Effector memory CD8-positive, alpha-beta T cell (primary cell): ENCODE results near the gene ABCG2.

Source experiments
- ATAC-seq: fragments of 150-1000 bp; cut with Tn5 transposase; replicated peaks from 2 replicates; pipeline ENCODE4 v1.10.0; 2021; ENCODE audit warnings: mild to moderate bottlenecking, moderate library complexity
- DNase-seq, 3 experiments: peaks; one replicate each; pipeline ENCODE4 v3.0.0; 2021
- H3K27ac Mint-ChIP-seq, 2 donors: one replicate each; pipeline ENCODE4 v1.8.0; 2022; ENCODE audit warnings: mild to moderate bottlenecking in 2 of 2, mixed read lengths in 2 of 2, moderate library complexity in 2 of 2
- H3K27me3 Mint-ChIP-seq, 2 donors: one replicate each; pipeline ENCODE4 v1.8.0; 2022; ENCODE audit warnings: mixed read lengths in 2 of 2
- H3K36me3 Mint-ChIP-seq: one replicate; pipeline ENCODE4 v1.8.0; 2022; ENCODE audit warnings: mild to moderate bottlenecking, moderate library complexity, mixed read lengths; ENCODE audit not compliant: insufficient read depth
- H3K4me1 Mint-ChIP-seq, 2 donors: one replicate each; pipeline ENCODE4 v1.8.0; 2022; ENCODE audit warnings: low read depth in 2 of 2, mixed read lengths in 2 of 2
- H3K4me3 Mint-ChIP-seq, 2 donors: one replicate each; pipeline ENCODE4 v1.8.0; 2022; ENCODE audit warnings: mild to moderate bottlenecking in 2 of 2, mixed read lengths in 2 of 2, moderate library complexity in 2 of 2
- H3K9me3 Mint-ChIP-seq, 2 donors: one replicate each; pipeline ENCODE4 v1.8.0; 2022; ENCODE audit warnings: mixed read lengths in 2 of 2

ABCG2 gene

GRCh38 chr4:88148560-88148959, 9.9 kb downstream of the ABCG2 start:
- Mint-ChIP-seq H3K36me3 (peaks cover 3% of the 10 kb centered on the region), H3K9me3 (no peaks in the 10 kb centered on the region), H3K4me3 (no peak overlapping the region), H3K27ac (no peak overlapping the region), H3K4me1 (no peaks in the 10 kb centered on the region), H3K27me3 (peaks cover 0 to 4% of the 10 kb centered on the region in 2 donors)
- no peak for DNase-seq
- ATAC-seq, result no peak

DNA sequence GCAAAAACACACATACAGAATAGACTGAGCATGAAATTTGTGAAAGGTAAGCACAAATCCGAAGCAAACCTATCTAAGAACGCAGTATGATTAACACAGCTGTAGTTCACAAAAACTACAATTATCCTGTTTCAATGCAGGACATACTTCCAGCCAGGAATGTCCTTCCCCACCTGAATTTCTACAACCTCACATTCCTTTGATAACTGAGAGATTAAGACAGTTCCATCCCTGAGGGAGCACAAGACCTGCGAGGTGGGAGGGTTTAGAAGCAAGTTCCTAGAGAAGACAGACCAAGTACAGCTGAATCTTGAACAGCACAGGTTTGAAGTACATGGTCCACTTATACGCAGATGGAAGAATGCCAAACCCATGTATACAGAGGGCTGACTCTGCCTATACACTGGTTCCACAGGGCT, 10.6 kb downstream of the ABCG2 start:
- Mint-ChIP-seq H3K9me3 (no peaks in the 10 kb centered on the region), H3K4me3 (no peak overlapping the region), H3K4me1 (no peaks in the 10 kb centered on the region), H3K36me3 (peaks cover 3% of the 10 kb centered on the region), H3K27ac (no peak overlapping the region), H3K27me3 (peaks cover 0 to 4% of the 10 kb centered on the region in 2 donors)
- DNase-seq, result no peak
- ATAC-seq, result no peak

DNA sequence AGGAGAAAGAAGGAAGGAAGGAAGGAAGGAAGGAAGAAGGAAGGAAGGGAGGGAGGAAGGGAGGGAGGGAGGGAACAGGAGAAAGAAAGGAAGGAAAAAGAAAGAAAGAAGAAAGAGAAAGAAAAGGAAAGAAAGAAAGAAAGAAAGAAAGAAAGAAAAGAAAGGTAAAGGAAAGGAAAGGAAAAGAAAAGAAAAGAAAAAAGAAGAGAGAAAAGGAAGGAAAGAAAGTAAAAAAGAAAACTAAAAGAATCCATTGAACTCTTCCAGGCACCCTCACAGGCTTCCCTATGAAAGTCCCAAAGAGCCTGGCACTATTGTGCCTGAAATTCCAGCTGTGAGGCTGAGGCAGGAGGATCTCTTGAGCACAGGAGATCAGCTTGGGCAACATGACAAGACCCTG, 11.5 kb downstream of the ABCG2 start:
- Mint-ChIP-seq H3K4me3 (no peak overlapping the region), H3K27me3 (peaks cover 0 to 4% of the 10 kb centered on the region in 2 donors), H3K4me1 (no peaks in the 10 kb centered on the region), H3K36me3 (peaks cover 3% of the 10 kb centered on the region), H3K27ac (no peak overlapping the region), H3K9me3 (no peaks in the 10 kb centered on the region)
- DNase-seq (no peak), ATAC-seq (no peak)

- Mint-ChIP-seq H3K27ac (no peak overlapping the region), H3K27me3 (peaks cover 0 to 4% of the 10 kb centered on the region in 2 donors), H3K9me3 (no peaks in the 10 kb centered on the region), H3K36me3 (no peaks in the 10 kb centered on the region), H3K4me3 (no peak overlapping the region), H3K4me1 (no peaks in the 10 kb centered on the region)
- ATAC-seq (no peak), DNase-seq (no peak)
Measured at GRCh38 chr4:88144866-88145300, 13.6 kb downstream of the ABCG2 start.

- no peaks in the 10 kb centered on the region for H3K4me1 Mint-ChIP-seq
- DNase-seq (no peak), ATAC-seq (no peak)
- peaks cover 0 to 4% of the 10 kb centered on the region in 2 donors for H3K27me3 Mint-ChIP-seq
- no peaks in the 10 kb centered on the region for H3K9me3 Mint-ChIP-seq
- no peak overlapping the region for H3K27ac Mint-ChIP-seq
- no peaks in the 10 kb centered on the region for H3K36me3 Mint-ChIP-seq
- H3K4me3 Mint-ChIP-seq, result no peak overlapping the region
Measured at GRCh38 chr4:88144048-88144447, 14.4 kb downstream of the ABCG2 start.

GRCh38 chr4:88143504-88143903, 14.9 kb downstream of the ABCG2 start:
- H3K27me3 Mint-ChIP-seq, result peaks cover 0 to 4% of the 10 kb centered on the region in 2 donors
- no peaks in the 10 kb centered on the region for H3K4me1 Mint-ChIP-seq
- ATAC-seq (no peak), DNase-seq (no peak)
- H3K36me3 Mint-ChIP-seq, result no peaks in the 10 kb centered on the region
- no peak overlapping the region for H3K4me3 Mint-ChIP-seq
- no peak overlapping the region for H3K27ac Mint-ChIP-seq
- no peaks in the 10 kb centered on the region for H3K9me3 Mint-ChIP-seq

GRCh38 chr4:88138561-88138960, 19.9 kb downstream of the ABCG2 start:
- H3K4me3 Mint-ChIP-seq, result no peak overlapping the region
- no peaks in the 10 kb centered on the region for H3K36me3 Mint-ChIP-seq
- ATAC-seq (no peak), DNase-seq (no peak)
- no peaks in the 10 kb centered on the region for H3K9me3 Mint-ChIP-seq
- H3K27ac Mint-ChIP-seq, result no peak overlapping the region
- H3K27me3 Mint-ChIP-seq, result peaks cover 0 to under 1% of the 10 kb centered on the region in 2 donors
- no peaks in the 10 kb centered on the region for H3K4me1 Mint-ChIP-seq

GRCh38 chr4:88137112-88137511, 21.3 kb downstream of the ABCG2 start:
- H3K4me1 Mint-ChIP-seq, result no peaks in the 10 kb centered on the region
- H3K36me3 Mint-ChIP-seq, result no peaks in the 10 kb centered on the region
- peak overlapping the region in 1 of 2 donors; percentile 52 for H3K27ac Mint-ChIP-seq
- ATAC-seq, result no peak
- no peaks in the 10 kb centered on the region for H3K9me3 Mint-ChIP-seq
- peaks cover 0 to 5% of the 10 kb centered on the region in 2 donors for H3K27me3 Mint-ChIP-seq
- DNase-seq, result no peak
- H3K4me3 Mint-ChIP-seq, result no peak overlapping the region

DNA sequence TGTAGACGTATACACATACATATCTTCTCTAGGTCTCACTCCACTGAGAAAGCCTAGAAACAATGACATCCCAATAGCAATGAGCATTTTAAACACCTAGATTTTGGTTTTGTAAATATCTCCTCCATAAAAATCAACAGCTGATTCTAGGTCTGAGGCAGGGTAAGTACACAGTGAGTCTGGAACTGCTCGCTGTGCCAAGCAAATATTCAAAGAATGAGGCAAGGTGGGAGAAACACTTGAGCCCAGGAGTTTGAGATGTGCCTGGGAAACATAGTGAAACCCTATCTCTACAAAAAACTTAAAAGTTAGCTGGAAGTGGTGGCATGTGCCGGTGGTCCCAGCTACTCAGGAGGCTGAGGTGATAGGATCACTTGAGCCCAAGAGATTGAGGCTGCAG, 22.2 kb downstream of the ABCG2 start:
- H3K9me3 Mint-ChIP-seq, result no peaks in the 10 kb centered on the region
- no peak overlapping the region for H3K4me3 Mint-ChIP-seq
- ATAC-seq, result no peak
- H3K27ac Mint-ChIP-seq, result no peak overlapping the region
- peaks cover 0 to 5% of the 10 kb centered on the region in 2 donors for H3K27me3 Mint-ChIP-seq
- no peaks in the 10 kb centered on the region for H3K4me1 Mint-ChIP-seq
- no peak for DNase-seq
- H3K36me3 Mint-ChIP-seq, result no peaks in the 10 kb centered on the region

DNA sequence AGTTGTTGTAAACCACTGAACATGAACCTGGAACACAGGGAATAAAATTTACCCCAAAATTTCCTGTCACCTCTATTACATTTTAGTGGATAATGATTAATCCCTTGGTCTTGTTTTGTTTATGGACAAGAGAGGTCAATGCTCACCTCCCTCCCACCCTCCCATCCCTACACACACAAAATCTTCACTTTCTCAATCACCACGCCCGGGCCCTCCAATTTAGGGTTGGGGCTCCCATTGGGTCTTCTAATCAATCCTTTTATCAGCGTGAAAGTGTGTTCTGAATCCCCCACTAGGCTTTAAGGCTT, 23.1 kb downstream of the ABCG2 start:
- Mint-ChIP-seq H3K36me3 (no peaks in the 10 kb centered on the region), H3K4me1 (no peaks in the 10 kb centered on the region), H3K4me3 (no peak overlapping the region), H3K27ac (no peak overlapping the region), H3K27me3 (peaks cover 0 to 5% of the 10 kb centered on the region in 2 donors), H3K9me3 (no peaks in the 10 kb centered on the region)
- ATAC-seq (no peak), DNase-seq (no peak)

- Mint-ChIP-seq H3K27ac (no peak overlapping the region), H3K4me1 (no peaks in the 10 kb centered on the region), H3K9me3 (no peaks in the 10 kb centered on the region), H3K27me3 (peaks cover 0 to 5% of the 10 kb centered on the region in 2 donors), H3K36me3 (no peaks in the 10 kb centered on the region), H3K4me3 (no peak overlapping the region)
- ATAC-seq (no peak), DNase-seq (no peak)
Measured at GRCh38 chr4:88134536-88135355, 23.7 kb downstream of the ABCG2 start.

- no peak overlapping the region for H3K27ac Mint-ChIP-seq
- DNase-seq (no peak), ATAC-seq (no peak)
- H3K27me3 Mint-ChIP-seq, result peaks cover 0 to 5% of the 10 kb centered on the region in 2 donors
- no peaks in the 10 kb centered on the region for H3K36me3 Mint-ChIP-seq
- H3K9me3 Mint-ChIP-seq, result no peaks in the 10 kb centered on the region
- H3K4me1 Mint-ChIP-seq, result no peaks in the 10 kb centered on the region
- no peak overlapping the region for H3K4me3 Mint-ChIP-seq
Measured at GRCh38 chr4:88134111-88134510, 24.3 kb downstream of the ABCG2 start.

- Mint-ChIP-seq H3K27me3 (peaks cover 0 to 11% of the 10 kb centered on the region in 2 donors), H3K4me3 (no peak overlapping the region), H3K4me1 (no peaks in the 10 kb centered on the region), H3K9me3 (no peaks in the 10 kb centered on the region), H3K27ac (no peak overlapping the region), H3K36me3 (no peaks in the 10 kb centered on the region)
- ATAC-seq, result no peak
- no peak for DNase-seq
Measured at GRCh38 chr4:88130544-88131305, 27.7 kb downstream of the ABCG2 start.

GRCh38 chr4:88130003-88130402, 28.4 kb downstream of the ABCG2 start:
- no peak overlapping the region for H3K4me3 Mint-ChIP-seq
- no peaks in the 10 kb centered on the region for H3K36me3 Mint-ChIP-seq
- H3K9me3 Mint-ChIP-seq, result no peaks in the 10 kb centered on the region
- no peak for ATAC-seq
- H3K27ac Mint-ChIP-seq, result no peak overlapping the region
- H3K27me3 Mint-ChIP-seq, result peaks cover under 1 to 11% of the 10 kb centered on the region in 2 donors
- H3K4me1 Mint-ChIP-seq, result no peaks in the 10 kb centered on the region
- no peak for DNase-seq
